Neutrophil (primary cell): Measurements from ENCODE around the gene PCP4L1.
A peak's percentile ranks its signal among the peaks of the same experiment; 100 is the strongest.

Experiments
- H3K27ac ChIP-seq: fragments of 200-600 bp; sonication (generic); 2 replicates; pipeline ENCODE4 v1.5.1; 2016; ENCODE audit warnings: mild to moderate bottlenecking, moderate library complexity
- H3K27me3 ChIP-seq: fragments of 200-600 bp; sonication (generic); 2 replicates; pipeline ENCODE4 v1.6.0; 2016; ENCODE audit warnings: mild to moderate bottlenecking
- H3K36me3 ChIP-seq: fragments of 200-600 bp; sonication (generic); 2 replicates; pipeline ENCODE4 v1.5.1; 2017
- H3K4me1 ChIP-seq, 2 experiments: fragments of 200-600 bp in 1 of 2; sonication (generic) in 1 of 2; 1 replicate in 1 of 2; 2 replicates in 1 of 2; pipeline versions ENCODE4 v1.5.1 to v1.6.1; 2013 to 2016; ENCODE audit warnings: low read depth in 1 of 2, low read length in 1 of 2, mild to moderate bottlenecking in 1 of 2, moderate library complexity in 1 of 2; ENCODE audit not compliant: control insufficient read depth in 1 of 2, insufficient read depth in 1 of 2
- H3K4me3 ChIP-seq, 2 experiments: fragments of 200-600 bp in 1 of 2; sonication (generic) in 1 of 2; 1 replicate in 1 of 2; 2 replicates in 1 of 2; pipeline ENCODE4 v1.5.1; 2013 to 2016; ENCODE audit warnings: low read depth in 1 of 2, low read length in 1 of 2, mild to moderate bottlenecking in 1 of 2, moderate library complexity in 1 of 2
- H3K9me3 ChIP-seq: fragments of 200-600 bp; sonication (generic); 2 replicates; pipeline ENCODE4 v1.5.1; 2016
- TF ChIP-seq, protein P1 (sequence below): fragments of 200-600 bp; sonication (generic); IDR thresholded peaks from 2 replicates; pipeline ENCODE4 v1.5.1; 2016; ENCODE audit warnings: antibody characterized with exemption

The PCP4L1 gene

GRCh38 chr1:161258439-161259344, at the start of gene PCP4L1:
PCP4L1 (plus strand) TSS chr1:161258745; CDS start chr1:161258975, 230 bp downstream.
- peaks cover 68% of the 10 kb centered on the region for H3K27me3 ChIP-seq
- H3K4me1 ChIP-seq = peaks cover 4 to 8% of the 10 kb centered on the region in 2 experiments
- no peaks in the 10 kb centered on the region for H3K36me3 ChIP-seq
- H3K9me3 ChIP-seq = peaks cover 11% of the 10 kb centered on the region
- no peak within 1 kb of the TSS for H3K27ac ChIP-seq
- TF ChIP-seq, protein P1, sequence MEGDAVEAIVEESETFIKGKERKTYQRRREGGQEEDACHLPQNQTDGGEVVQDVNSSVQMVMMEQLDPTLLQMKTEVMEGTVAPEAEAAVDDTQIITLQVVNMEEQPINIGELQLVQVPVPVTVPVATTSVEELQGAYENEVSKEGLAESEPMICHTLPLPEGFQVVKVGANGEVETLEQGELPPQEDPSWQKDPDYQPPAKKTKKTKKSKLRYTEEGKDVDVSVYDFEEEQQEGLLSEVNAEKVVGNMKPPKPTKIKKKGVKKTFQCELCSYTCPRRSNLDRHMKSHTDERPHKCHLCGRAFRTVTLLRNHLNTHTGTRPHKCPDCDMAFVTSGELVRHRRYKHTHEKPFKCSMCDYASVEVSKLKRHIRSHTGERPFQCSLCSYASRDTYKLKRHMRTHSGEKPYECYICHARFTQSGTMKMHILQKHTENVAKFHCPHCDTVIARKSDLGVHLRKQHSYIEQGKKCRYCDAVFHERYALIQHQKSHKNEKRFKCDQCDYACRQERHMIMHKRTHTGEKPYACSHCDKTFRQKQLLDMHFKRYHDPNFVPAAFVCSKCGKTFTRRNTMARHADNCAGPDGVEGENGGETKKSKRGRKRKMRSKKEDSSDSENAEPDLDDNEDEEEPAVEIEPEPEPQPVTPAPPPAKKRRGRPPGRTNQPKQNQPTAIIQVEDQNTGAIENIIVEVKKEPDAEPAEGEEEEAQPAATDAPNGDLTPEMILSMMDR = no peak
- H3K4me3 ChIP-seq = peak within 1 kb of the TSS; percentile 31 to 43

DNA sequence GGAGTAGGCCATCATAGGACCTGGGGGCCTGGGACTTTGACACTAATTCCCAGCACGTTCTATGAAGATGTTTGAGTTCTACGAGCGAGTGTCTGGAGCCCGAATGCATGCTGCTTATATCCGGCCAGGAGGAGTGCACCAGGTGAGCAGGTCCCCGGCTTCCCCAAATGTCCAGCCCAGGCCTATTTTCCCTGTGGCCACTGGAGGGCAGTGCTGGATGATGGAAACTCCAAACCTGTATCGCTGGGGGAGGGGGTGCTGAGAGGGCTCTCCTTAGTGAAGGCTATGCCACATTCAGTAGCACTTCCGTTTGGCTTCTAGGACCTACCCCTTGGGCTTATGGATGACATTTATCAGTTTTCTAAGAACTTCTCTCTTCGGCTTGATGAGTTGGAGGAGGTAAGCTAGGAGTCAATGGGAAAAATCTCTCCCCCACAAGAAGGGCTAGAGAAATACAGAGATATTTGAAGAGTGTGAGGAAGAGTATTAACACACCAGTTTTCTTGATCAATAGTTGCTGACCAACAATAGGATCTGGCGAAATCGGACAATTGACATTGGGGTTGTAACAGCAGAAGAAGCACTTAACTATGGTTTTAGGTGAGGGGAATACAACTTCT, 48.6 kb upstream of the PCP4L1 start:
- TF ChIP-seq, protein P1 = peak; percentile 97
- H3K9me3 ChIP-seq = no peaks in the 10 kb centered on the region
- peaks cover 31 to 33% of the 10 kb centered on the region in 2 experiments for H3K4me1 ChIP-seq
- no peaks in the 10 kb centered on the region for H3K27me3 ChIP-seq
- H3K27ac ChIP-seq = peak overlapping the region; percentile 65
- H3K36me3 ChIP-seq = peaks cover 55% of the 10 kb centered on the region
- H3K4me3 ChIP-seq = no peak overlapping the region

- H3K9me3 ChIP-seq = no peaks in the 10 kb centered on the region
- no peaks in the 10 kb centered on the region for H3K27me3 ChIP-seq
- H3K4me1 ChIP-seq = peaks cover 64 to 69% of the 10 kb centered on the region in 2 experiments
- TF ChIP-seq, protein P1 = no peak
- H3K36me3 ChIP-seq = peaks cover 40% of the 10 kb centered on the region
- peak overlapping the region; percentile 92 for H3K27ac ChIP-seq
- peak overlapping the region; percentile 64 to 87 for H3K4me3 ChIP-seq
Observed at GRCh38 chr1:161214369-161214768, 44.2 kb upstream of the PCP4L1 start.

DNA sequence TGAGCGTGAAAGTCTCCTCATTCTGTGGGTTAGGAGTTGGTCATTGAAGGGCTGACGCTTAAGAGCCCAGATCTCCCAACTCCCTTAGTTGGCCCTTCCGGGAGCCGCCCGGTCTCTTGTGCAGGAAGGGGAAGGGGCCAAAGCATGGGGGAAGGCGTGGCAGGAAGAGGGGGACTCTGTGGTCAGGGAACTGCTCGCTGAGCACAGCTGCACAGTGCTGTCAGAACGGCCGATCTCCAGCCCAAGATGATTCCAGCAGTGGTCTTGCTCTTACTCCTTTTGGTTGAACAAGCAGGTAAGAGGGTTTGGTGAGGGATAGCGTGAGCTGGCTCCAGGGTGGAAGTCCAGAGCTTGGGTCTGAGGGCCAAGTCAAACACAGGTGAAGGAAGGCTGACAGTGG, 43.5 kb upstream of the PCP4L1 start, which contains the start of gene FCER1G:
TSS of gene FCER1G (plus strand) at position 220 of the 400 bp plus-strand sequence. CDS start at position 247, 27 bp downstream.
- Histone ChIP-seq H3K27me3 (no peaks in the 10 kb centered on the region), H3K4me3 (peak within 1 kb of the TSS; percentile 64 to 87), H3K27ac (peak within 1 kb of the TSS; percentile 92), H3K4me1 (peaks cover 60 to 69% of the 10 kb centered on the region in 2 experiments), H3K9me3 (no peaks in the 10 kb centered on the region), H3K36me3 (peaks cover 40% of the 10 kb centered on the region)
- TF ChIP-seq, protein P1 = no peak

DNA sequence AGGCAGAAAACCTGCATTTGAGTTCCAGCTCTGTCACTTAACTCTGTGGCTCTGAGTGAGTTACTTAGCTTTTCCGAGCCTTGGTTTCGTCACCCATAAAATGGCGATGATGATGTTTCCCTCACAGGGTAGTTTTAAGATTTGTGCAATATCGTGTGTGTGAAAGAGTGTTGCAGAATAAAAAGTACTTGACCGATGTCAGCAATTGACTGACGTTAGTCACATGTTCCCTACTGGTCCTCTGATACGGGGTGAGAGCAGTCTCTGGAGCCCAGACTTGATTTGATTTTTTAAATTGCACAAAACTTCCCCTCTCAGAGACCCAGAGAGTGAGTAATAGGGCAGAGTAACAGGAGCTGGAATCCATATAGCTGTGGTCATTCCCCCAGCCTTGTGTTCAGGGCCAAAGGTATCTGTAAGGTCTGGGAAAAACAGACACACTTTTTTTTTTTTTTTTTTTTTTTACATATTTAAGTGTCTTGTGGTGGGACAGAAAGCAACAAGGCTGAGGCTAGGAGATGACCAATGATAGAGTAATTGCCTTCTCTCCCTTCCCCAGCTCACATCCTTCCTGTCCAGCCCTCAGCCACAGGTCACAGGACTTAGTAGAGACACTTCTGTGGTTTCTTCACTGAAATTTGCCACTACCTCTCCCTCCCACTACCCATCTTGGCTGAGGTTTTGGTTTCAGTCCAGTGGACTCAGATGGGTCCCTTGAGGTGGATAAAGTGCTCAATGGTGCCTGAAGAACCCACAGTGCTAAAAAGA, 41.4 kb upstream of the PCP4L1 start:
- H3K4me3 ChIP-seq = peak overlapping the region; percentile 64 to 87
- peak overlapping the region; percentile 92 for H3K27ac ChIP-seq

More for the DNA sequence above, 41.4 kb upstream of the PCP4L1 start:
- no peaks in the 10 kb centered on the region for H3K27me3 ChIP-seq
- no peaks in the 10 kb centered on the region for H3K9me3 ChIP-seq
- peaks cover 35% of the 10 kb centered on the region for H3K36me3 ChIP-seq
- TF ChIP-seq, protein P1 = no peak
- peaks cover 60 to 66% of the 10 kb centered on the region in 2 experiments for H3K4me1 ChIP-seq
